ENCODE data around the gene RUNX1. TPM values are rescaled to one million over a fixed set of nuclear protein-coding genes. Genes with fewer than 3 reads are reported as not detected.

The RUNX1 gene
- total RNA-seq, 2 donors from 2014 or later: 23.0 to 25.8 TPM

GRCh38 chr21:34812504-34813265 lies 236.4 kb downstream of the RUNX1 start:
- H3K9me3 ChIP-seq: no peaks in the 10 kb centered on the region
- intact Hi-C loops (cut with DNase I): no loop called here
- H3K4me3 ChIP-seq: no peak overlapping the region
- 57% methylated on average over 7 of the region's 7 CpGs for WGBS
- H3K36me3 ChIP-seq: no peaks in the 10 kb centered on the region
- TF ChIP-seq CTCF (IDR thresholded peaks at IDR 0.05) (no peak), POLR2A (IDR thresholded peaks at IDR 0.05) (no peak), POLR2AphosphoS5 (IDR thresholded peaks at IDR 0.05) (no peak)
- H3K27me3 ChIP-seq (replicated peaks; ENCODE audit: insufficient read depth): no peaks in the 10 kb centered on the region
- no peak for DNase-seq (ENCODE audit: low spot score)
- H3K4me1 ChIP-seq (replicated peaks): no peaks in the 10 kb centered on the region
- no peak overlapping the region for H3K27ac ChIP-seq

GRCh38 chr21:34811368-34811767 lies 237.7 kb downstream of the RUNX1 start:
- WGBS: 54% methylated on average over 4 of the region's 4 CpGs
- no peak overlapping the region for H3K27ac ChIP-seq
- DNase-seq (ENCODE audit: low spot score): no peak
- H3K4me1 ChIP-seq (replicated peaks): no peaks in the 10 kb centered on the region
- intact Hi-C loops (cut with DNase I): no loop called here
- TF ChIP-seq POLR2AphosphoS5 (IDR thresholded peaks at IDR 0.05) (no peak), POLR2A (IDR thresholded peaks at IDR 0.05) (no peak), CTCF (IDR thresholded peaks at IDR 0.05) (no peak)
- H3K9me3 ChIP-seq: no peaks in the 10 kb centered on the region
- no peaks in the 10 kb centered on the region for H3K27me3 ChIP-seq (replicated peaks; ENCODE audit: insufficient read depth)
- no peaks in the 10 kb centered on the region for H3K36me3 ChIP-seq
- no peak overlapping the region for H3K4me3 ChIP-seq

GRCh38 chr21:34810786-34811185 lies 238.3 kb downstream of the RUNX1 start:
- WGBS: 81% methylated on average over 6 of the region's 6 CpGs
- H3K9me3 ChIP-seq: no peaks in the 10 kb centered on the region
- no peak overlapping the region for H3K4me3 ChIP-seq
- TF ChIP-seq POLR2AphosphoS5 (IDR thresholded peaks at IDR 0.05) (no peak), POLR2A (IDR thresholded peaks at IDR 0.05) (no peak), CTCF (IDR thresholded peaks at IDR 0.05) (no peak)
- intact Hi-C loops (cut with DNase I): no loop called here
- DNase-seq (ENCODE audit: low spot score): no peak
- H3K27me3 ChIP-seq (replicated peaks; ENCODE audit: insufficient read depth): no peaks in the 10 kb centered on the region
- H3K36me3 ChIP-seq: no peaks in the 10 kb centered on the region
- no peak overlapping the region for H3K27ac ChIP-seq
- H3K4me1 ChIP-seq (replicated peaks): no peaks in the 10 kb centered on the region

- no peaks in the 10 kb centered on the region for H3K36me3 ChIP-seq
- no peaks in the 10 kb centered on the region for H3K27me3 ChIP-seq (replicated peaks; ENCODE audit: insufficient read depth)
- no peaks in the 10 kb centered on the region for H3K4me1 ChIP-seq (replicated peaks)
- TF ChIP-seq CTCF (IDR thresholded peaks at IDR 0.05) (no peak), POLR2A (IDR thresholded peaks at IDR 0.05) (no peak)
- 95% methylated on average over 6 of the region's 6 CpGs for WGBS
- H3K4me3 ChIP-seq: no peak overlapping the region
- no peak overlapping the region for H3K27ac ChIP-seq
- intact Hi-C loops (cut with DNase I): no loop called here
- no peak for DNase-seq (ENCODE audit: low spot score)
- H3K9me3 ChIP-seq: no peaks in the 10 kb centered on the region
Measured at GRCh38 chr21:34809822-34810221, 239.3 kb downstream of the RUNX1 start.

GRCh38 chr21:34808569-34809204 lies 240.4 kb downstream of the RUNX1 start:
- TF ChIP-seq POLR2A (IDR thresholded peaks at IDR 0.05) (no peak), CTCF (IDR thresholded peaks at IDR 0.05) (no peak), POLR2AphosphoS5 (IDR thresholded peaks at IDR 0.05) (no peak)
- Histone ChIP-seq H3K4me1 (replicated peaks) (no peaks in the 10 kb centered on the region), H3K27ac (no peak overlapping the region), H3K27me3 (replicated peaks; ENCODE audit: insufficient read depth) (no peaks in the 10 kb centered on the region), H3K4me3 (no peak overlapping the region), H3K36me3 (no peaks in the 10 kb centered on the region), H3K9me3 (no peaks in the 10 kb centered on the region)
- no peak for DNase-seq (ENCODE audit: low spot score)
- intact Hi-C loops (cut with DNase I): no loop called here
- WGBS: 73% methylated on average over 7 of the region's 7 CpGs
